Caki2 (cell line): ENCODE data around the gene TRIM65. TPM values are rescaled to one million over a fixed set of nuclear protein-coding genes. Genes with fewer than 3 reads are reported as not detected.

Experiments
- DNase-seq: peaks from one replicate; pipeline ENCODE4 v3.0.0-alpha.2; 2015; ENCODE audit warnings: low read depth
- in situ Hi-C: cut with HindIII; loops from 2 replicates; pipeline ENCODE4 v1.10.0; 2016; ENCODE audit warnings: low sequenced_read_pairs, low pct_unique_long_range_greater_than_20kb, mixed read lengths
- total RNA-seq: library from RNA; depleted of rRNA; stranded (reverse); fragments of >200 nt; shearing (Covaris generic); gene quantifications from 2 replicates; pipeline ENCODE4 v1.2.3, GENCODE V29; 2014; ENCODE audit warnings: low replicate concordance; rRNA removed

The TRIM65 gene, protein sequence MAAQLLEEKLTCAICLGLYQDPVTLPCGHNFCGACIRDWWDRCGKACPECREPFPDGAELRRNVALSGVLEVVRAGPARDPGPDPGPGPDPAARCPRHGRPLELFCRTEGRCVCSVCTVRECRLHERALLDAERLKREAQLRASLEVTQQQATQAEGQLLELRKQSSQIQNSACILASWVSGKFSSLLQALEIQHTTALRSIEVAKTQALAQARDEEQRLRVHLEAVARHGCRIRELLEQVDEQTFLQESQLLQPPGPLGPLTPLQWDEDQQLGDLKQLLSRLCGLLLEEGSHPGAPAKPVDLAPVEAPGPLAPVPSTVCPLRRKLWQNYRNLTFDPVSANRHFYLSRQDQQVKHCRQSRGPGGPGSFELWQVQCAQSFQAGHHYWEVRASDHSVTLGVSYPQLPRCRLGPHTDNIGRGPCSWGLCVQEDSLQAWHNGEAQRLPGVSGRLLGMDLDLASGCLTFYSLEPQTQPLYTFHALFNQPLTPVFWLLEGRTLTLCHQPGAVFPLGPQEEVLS
- 30.9 and 44.3 TPM in 2 replicates for total RNA-seq

DNA sequence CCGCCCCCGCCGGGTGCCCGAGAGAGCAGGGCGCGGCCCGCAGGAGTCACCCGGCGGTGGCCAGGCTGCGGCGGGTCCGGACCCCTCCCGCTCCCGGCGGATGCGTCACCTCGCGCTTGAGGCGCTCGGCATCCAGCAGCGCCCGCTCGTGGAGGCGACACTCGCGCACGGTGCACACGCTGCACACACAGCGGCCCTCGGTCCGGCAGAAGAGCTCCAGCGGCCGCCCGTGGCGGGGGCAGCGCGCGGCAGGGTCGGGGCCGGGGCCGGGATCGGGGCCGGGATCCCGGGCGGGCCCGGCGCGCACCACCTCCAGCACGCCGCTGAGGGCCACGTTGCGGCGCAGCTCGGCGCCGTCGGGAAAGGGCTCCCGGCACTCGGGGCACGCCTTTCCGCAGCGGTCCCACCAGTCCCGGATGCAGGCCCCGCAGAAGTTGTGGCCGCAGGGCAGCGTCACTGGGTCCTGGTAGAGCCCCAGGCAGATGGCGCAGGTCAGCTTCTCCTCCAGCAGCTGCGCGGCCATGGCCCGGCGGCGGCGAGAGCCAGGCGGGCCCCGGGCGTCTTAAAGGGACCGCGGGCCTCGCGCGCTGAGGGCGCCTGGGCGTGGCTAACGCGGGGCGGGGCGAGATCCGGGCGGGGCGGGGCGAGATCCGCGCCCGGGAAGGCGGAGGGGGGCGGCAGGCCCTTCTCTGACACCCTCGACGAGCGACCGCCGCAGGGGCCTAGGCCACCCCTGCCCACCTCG lies at the start of gene TRIM65:
Gene TRIM65, minus strand, starts transcription at position 537 of the 745 bp plus-strand sequence. Its CDS starts 14 bp downstream, at position 523.
- in situ Hi-C loops, result no loop called here
- peak; percentile 76 for DNase-seq

DNA sequence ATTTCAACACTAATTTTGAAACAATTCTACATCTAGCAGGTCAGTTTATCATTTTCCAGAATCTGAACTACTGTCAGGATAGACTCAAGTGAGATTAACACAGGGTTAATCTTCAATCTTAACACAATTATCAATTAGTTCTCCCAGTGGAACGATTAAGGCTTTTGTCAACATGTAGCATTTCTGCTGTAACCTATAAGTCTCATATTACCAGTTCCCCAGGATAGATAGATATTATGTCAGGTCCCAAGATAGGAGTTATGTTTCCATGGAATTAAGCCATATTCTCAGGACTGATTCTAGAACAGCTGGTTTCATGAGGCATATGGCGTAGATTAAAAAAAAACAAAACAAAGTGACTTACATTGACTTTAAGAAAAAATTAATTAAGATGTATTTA lies 48.5 kb upstream of the TRIM65 start:
- no peak for DNase-seq
- in situ Hi-C loops, result no loop called here

DNA sequence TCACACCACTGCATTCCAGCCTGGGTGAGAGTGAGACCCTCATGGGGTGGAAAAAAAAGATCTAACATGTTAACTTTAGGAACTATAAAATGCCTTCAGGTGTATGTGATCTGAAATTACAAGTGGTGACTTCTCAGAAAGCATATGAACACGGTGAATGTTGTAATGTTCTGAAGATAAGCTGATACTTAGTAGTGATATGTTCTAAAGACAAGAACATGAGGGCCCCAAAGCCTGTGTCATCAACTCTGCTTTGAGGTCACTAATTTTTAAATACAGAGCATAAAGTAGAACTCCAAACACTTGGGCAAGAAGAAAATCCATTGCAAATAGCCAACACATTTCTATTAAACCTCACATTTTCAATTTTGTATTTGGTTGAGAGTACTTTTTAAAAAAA lies 46.7 kb upstream of the TRIM65 start:
- in situ Hi-C loops, result no loop called here
- no peak for DNase-seq

DNA sequence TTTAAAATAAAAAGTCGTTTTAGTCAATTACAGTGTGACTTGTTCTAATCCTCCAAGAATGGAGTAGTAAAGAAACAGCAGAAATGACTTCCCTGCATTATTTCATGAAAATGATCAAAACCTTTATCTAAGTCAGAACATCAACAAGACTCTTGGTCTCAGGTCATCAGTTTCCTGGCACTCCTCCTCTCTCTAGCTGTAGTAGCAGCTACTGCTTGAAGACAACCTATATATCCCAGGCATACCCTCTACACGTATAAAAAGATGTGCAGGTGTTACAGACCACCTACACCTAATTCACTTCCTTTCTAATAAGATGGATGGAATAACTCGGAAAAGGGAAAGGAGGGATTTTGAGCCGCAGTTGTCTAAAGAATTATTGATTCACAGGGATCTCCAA lies 45.7 kb upstream of the TRIM65 start:
- in situ Hi-C loops, result no loop called here
- DNase-seq, result no peak

DNA sequence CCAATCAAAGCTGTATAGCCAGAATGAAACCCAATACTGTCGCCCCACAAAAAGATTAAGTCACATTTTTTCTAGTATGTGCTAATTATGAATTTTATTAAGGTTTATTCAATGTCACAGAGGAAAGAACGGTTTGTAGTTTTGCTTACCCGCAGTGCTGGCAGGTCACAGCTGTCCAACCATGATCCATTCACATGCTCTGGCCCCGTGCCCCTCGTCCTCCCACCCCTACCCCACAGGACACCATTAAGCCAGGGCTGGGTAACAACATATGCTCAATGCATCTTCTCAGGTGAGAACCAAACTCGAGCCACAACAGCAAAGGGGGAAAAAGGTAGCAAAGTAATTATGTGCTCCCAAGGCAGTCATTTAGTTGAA lies 44.7 kb upstream of the TRIM65 start:
- in situ Hi-C loops, result no loop called here
- DNase-seq, result no peak

DNA sequence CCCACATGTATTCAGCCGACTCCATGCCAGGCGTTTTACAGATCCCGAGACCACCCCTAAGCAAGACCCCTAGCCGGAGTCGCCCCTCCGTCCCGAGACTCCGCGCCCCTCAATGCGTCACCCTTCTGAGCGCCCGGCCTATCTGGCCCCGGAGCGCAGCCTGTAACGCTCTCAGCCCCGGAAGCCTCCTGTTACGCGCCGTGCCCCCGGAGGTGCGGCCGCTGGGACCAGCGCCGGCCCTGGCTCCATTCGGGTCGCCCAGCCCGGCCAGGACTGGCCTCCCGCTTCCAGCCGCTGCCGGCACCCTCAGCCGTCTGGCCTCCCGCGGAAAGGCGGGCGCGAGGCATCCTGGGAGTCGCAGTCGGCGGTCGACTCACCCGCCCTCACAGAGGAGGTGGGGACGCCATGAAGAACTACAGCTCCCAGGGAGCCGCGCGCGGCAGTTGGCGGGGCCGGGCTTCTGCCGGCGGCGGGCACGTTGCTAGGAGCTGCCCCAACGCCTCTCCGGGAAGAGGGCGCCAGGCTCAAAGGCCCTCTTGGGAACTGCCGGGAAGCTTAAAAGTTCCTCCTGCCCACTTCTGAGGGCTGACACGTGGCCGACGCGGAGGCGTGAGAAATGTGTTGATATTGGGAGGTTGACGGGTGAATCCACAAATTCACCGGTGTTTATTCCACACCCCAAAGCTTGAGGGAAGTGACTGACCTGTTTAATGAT lies 44.1 kb upstream of the TRIM65 start, which contains the start of gene FBF1:
Gene FBF1, minus strand, starts transcription at position 316 of the 715 bp plus-strand sequence. CDS start 2,893 bp downstream, outside the sequence.
- DNase-seq, result peak; percentile 95
- in situ Hi-C loops, result no loop called here

DNA sequence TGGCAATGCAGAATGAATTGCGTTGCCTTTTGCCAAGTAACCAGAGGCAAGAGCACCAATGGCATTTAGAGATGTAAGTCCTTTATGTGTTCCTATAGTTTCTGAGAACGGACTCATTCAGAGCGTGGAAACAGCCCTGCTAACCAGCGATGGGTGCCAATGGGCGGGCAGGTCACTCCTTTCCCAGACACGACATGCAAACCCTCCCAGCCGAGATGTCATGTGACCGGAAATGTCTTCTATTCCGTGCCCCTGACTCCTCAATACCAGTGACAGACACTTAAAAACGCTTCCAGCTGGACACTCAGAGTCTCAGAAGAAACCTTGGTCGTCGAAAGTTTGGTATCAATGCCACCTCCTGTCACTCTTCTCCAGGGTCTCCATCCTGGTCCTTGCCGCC lies 40.9 kb upstream of the TRIM65 start:
- no peak for DNase-seq
- in situ Hi-C loops, result no loop called here

DNA sequence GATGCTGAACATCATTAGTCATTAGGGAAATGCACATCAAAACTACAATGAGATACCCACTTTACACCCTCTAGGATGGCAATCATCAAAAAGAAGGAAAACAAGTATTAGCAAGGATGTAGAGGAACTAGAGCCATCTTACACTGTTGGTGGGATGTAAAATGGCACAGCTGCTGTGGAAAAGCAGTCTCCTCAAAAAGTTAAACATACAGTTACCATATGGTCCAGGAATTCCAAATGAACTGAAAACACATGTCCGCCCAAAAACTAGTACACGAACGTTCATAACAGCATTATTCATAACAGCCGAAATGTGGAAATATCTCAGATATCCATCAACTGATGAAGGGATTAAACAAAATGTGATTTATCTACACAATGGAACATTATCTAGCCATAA lies 37.1 kb upstream of the TRIM65 start:
- no peak for DNase-seq
- in situ Hi-C loops, result no loop called here

DNA sequence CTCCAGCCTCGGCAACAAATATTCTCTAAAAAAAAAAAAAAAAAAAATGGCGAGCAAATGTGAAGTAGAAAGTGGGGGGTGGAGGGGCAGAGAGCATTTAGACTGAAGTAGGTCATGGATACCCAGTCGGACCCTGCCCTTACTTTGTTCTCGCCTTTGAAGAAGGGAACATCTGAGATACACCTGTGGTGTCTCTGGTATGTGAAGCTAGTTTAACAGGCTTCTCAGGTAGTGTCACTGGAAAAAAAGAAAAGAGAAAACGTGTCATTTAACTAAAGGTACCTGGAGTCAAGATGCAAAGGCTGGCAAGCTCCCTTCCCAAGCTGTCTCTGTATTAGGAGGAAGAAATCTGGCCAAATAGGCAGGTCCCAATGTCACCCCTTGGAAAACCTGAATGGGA lies 36.1 kb upstream of the TRIM65 start:
- in situ Hi-C loops, result no loop called here
- DNase-seq, result no peak

DNA sequence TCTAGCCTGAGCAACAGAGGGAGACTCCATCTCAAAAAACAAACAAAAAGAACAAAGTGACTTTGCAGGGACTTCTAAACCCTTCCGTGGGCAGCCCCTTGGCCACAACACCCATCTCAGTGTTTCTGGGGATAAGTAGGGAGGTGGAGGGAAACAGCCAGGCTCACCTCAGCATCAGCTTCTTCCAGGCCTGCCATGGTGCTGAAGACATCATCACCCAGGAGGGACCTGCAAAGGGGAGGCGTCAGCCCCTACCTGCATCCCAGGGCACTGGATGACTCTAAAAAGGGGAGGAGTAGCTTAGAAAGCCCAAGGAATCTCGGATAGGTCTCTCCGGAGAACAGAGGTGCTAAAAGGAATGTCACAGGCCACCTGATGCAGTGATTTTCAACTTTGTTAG lies 34.3 kb upstream of the TRIM65 start:
- no peak for DNase-seq
- in situ Hi-C loops, result no loop called here

DNA sequence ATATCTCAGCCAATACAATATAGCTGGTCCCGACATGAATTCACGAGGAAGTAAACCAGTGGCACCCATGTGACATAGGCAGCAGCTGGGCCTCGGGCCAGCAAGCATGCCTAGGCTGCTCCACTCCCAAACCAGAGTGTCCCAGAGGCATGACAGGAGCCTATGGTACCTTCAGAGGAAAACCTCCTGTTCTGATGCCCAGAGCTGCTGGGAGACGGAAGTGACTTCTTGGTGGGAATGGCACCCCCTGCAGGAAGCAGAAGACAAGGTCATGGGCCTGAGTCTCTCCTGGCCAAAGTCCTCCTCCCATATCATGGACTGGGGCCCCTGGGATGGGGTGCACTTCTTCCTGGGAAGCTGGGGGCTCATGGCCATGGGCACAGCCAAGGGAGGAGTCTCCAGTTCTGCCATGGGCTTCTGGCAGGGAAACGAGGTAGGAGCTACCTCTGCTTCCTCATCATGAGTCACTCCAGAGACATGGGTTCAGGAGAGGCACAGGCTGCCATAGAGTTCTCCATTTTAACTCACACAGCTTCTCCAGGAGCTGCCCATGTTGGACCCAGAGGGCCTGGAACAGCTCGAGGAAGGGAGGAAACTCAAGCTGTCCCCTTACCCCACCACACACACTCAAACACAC lies 30.7 kb upstream of the TRIM65 start:
- in situ Hi-C loops, result no loop called here
- DNase-seq, result no peak

DNA sequence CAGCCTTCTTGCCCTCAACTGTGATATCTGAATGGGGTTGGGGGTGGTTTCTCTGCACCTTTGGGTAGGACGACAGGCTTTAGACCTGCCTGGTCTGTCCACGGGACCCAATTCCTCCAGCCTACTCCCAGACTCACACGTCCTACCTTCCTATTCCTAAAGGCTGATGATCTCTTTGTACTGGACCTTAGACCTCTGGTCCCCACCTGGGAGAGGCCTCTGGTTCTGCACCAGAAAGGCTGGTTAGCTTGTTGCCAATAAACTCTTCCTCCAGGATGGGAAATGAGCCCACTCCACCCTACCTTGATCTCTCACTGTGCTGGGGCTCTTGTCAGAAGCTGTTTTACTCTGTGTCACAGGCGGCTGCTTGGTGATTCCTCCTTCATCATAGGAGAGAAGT lies 29.7 kb upstream of the TRIM65 start:
- in situ Hi-C loops, result no loop called here
- DNase-seq, result no peak

DNA sequence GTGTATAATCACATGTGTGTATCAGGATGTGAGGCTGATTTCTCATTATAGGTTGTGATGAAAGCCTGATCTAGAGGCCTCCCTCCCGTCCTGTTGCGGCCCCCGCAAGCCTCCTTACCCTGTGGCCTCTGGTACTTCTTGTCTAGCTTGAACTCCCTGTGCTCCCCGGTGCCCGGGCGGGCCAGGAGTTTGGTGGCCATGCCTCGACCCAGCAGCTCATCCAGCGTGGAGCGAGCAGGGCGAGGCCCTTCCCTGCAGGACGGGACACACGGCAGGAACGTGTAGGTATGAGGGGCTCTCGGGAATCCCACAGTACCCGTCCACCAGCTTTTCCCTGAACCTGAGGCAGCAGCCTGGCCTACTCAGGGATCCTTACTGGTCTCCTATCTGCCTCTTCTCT lies 29.2 kb upstream of the TRIM65 start:
- in situ Hi-C loops, result no loop called here
- no peak for DNase-seq

DNA sequence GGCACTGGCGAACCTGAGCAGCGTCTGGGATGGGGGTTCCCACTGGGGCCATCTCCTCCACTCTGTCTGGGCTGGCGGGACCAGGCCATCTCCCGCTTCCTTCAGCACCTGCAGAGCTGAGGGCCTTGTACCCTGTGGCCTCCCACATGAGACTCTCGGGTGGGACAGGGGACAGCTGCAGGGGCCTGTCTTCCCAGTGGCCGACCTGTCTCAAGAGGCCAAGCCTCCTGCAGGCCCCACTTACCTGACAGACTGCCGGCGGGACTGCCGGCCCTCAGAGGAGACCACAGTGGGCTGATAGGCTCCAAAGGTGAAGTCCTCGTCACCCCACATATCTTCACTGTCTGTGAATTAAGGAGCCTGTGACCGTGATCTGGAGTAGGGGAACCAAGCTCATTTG lies 28.4 kb upstream of the TRIM65 start:
- DNase-seq, result no peak
- in situ Hi-C loops, result no loop called here

DNA sequence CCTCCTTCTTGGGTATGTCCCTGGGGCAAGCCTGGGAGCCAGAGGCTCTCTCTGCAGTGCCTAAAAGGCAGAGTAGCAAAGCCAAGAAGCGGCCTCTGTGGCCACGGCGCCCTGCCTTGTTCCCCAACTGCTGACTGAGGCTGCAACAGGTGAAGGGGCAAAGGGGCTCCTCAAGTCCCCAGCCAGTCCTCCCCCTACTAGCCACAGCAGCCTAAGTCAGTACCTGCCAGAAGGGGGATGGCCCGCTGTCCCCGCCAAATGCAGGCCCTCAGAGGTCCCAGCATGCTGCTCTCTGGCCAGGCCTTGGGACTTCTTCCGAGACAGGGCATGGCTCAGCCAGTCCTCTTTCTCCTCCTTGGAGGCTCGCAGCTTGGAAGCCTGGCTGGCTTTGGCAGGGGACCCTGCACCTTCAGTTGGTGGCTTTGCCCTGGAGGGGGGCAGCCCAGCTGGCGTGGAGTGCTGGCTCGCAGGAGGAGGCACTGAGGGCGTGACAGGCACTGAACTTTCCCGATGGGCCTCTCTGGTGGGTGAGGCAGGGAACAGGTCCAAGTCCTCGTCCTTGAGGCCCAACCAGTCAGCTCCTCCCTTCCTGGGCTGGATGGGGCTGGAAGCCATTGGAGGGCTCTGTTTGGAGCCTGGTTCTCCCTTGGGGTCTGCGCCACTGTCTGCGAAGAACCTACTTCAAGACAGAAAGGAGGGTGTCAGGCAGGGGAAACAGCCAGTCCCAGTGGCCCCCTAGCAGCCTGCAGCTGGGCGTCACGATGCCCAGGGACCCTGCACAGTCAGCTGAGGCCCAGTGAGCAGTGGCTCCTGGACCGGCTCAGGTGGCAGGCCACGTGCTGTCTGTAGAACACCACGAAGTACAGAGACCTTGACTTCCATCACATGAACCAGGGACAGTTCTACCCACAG lies 26.5 kb upstream of the TRIM65 start:
- in situ Hi-C loops, result no loop called here
- DNase-seq, result no peak

DNA sequence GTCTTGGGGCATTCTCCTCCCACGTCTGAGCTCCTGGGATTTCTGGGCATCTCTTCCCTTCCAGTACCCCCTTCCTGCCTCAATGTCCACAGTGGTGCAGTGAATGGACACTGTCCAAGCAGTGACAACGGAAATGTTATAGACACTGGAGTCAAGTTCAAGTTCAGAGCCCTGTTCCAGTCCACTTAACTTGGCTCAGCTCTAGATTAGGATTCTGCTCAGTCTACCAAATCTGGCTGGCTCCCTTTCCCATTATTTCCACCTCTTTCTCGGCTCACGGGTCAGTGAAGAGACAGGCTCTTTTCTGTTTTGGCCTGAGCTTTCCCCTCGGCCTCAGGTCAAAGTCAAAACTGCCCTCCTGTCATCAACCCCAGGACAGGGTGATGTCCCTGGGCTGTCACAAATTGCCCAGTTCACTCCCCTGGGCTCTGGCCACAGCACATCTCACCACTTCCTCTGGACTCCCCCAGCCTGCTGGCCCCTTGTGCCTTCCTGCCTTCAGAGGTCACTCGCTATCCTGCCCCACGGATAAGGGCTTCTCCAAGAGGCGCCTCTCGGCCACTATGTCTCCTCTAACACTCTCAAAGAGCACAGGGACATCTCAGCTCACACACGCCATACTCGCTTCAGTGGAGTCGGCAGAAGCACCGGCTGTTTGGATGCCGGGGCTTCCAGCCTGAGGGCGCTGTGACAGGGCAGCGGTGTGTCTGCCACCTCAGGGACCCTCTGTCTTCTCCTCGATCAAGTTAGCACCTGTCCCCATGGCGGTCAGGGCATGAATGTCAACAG lies 25.6 kb upstream of the TRIM65 start:
- in situ Hi-C loops, result no loop called here

DNA sequence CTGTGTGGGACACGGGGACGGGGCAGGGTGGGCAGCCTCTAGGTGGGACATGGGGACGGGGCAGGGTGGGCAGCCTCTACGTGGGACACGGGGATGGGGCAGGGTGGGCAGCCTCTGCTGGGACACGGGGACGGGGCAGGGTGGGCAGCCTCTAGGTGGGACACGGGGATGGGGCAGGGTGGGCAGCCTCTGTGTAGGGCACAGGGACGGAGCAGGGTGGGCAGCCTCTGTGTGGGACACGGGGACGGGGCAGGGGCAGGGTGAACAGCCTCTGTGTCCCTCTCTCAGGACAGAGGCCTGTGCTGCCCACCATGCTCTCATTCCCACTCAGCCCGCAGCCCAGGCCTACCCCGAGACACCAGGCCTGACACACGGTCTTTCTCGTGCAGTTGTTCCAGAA lies 24.8 kb upstream of the TRIM65 start:
- in situ Hi-C loops, result no loop called here
- DNase-seq, result no peak

More for the DNA sequence above, 25.6 kb upstream of the TRIM65 start:
- DNase-seq, result no peak
